Adipocyte (in vitro differentiated cells): ENCODE data around the gene PCAT6.

Source experiments
- DNase-seq: peaks from one replicate; pipeline ENCODE4 v3.0.0-alpha.2; 2015; ENCODE audit warnings: low read depth
- H3K27me3 ChIP-seq: replicated peaks from 2 replicates; pipeline ENCODE4 v1.7.0; 2013; ENCODE audit warnings: mild to moderate bottlenecking, low read length, moderate library complexity; ENCODE audit not compliant: control insufficient read depth, insufficient read depth
- H3K36me3 ChIP-seq: 2 replicates; pipeline ENCODE4 v1.7.0; 2013; ENCODE audit warnings: low read length, mild to moderate bottlenecking, moderate library complexity; ENCODE audit not compliant: control insufficient read depth, insufficient read depth, severe bottlenecking
- H3K4me1 ChIP-seq: 2 replicates; pipeline ENCODE4 v1.7.0; 2013; ENCODE audit warnings: mild to moderate bottlenecking, low read length, moderate library complexity; ENCODE audit not compliant: control insufficient read depth, insufficient read depth
- H3K4me3 ChIP-seq: 2 replicates; pipeline ENCODE4 v1.7.0; 2013; ENCODE audit warnings: mild to moderate bottlenecking, low read length, moderate library complexity
- H3K9ac ChIP-seq: 2 replicates; pipeline ENCODE4 v1.7.0; 2013; ENCODE audit warnings: mild to moderate bottlenecking, low read length, moderate library complexity
- H3K9me3 ChIP-seq: 2 replicates; pipeline ENCODE4 v1.7.0; 2013; ENCODE audit warnings: mild to moderate bottlenecking, low read length, moderate library complexity; ENCODE audit not compliant: control insufficient read depth

PCAT6 gene

DNA sequence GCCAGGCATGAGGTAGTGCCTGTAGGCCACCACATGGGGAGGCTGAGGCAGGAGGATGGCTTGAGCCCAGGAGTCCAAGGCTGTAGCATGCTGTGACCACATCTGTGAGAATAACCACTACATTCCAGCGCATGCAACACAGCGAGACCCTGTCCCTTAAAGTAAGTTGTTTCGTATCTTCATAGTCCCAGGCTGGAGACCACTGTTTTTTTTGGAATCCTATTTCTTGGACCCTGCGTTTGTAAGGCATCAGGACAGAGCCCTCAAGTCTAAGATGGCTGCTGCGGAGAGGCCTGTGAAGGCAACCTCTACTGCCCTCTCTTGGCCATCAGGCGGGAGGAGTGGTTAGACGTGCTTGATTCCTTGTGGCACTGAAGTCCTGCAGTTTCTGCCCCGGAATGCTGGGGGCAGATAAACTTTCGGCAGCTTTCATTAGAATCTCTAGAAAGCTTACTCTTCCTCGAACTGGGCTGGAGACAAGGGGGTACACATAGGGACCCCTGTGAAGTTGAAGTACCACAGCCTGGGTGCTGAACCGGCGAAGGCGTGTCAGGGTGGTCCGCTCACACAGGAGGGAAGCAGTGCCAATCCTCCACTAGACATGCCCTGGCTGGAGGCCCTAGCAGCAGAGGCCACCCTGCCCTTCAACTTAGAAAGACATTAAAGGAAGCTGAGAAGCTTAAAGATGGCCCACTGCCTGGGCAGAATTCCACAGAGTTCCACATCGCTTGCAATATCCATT is 41.6 kb downstream of the PCAT6 start:
- peak; percentile 38 for DNase-seq
- no peaks in the 10 kb centered on the region for H3K36me3 ChIP-seq
- no peaks in the 10 kb centered on the region for H3K9me3 ChIP-seq
- peaks cover 12% of the 10 kb centered on the region for H3K27me3 ChIP-seq
- H3K4me1 ChIP-seq: no peaks in the 10 kb centered on the region
- H3K9ac ChIP-seq: no peak overlapping the region
- no peak overlapping the region for H3K4me3 ChIP-seq

DNA sequence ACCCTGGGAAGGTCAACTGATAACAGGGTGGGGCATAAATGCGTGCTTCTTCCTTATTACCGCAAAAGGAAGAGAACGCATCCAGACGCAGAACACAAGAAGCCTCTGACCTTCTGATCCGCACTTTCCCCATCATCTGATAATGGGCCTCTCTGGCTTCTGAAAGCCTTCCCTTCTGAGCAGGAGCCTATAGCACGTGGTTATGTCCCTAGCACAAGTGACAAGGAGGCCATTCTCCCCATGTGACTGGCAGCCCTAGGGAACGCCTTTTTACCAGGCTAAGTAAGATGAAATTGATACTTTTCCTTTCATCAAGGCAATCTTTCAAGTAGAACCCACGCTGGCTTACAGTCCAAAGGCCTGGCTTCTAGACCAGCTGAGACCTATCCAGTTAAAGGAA is 44.0 kb downstream of the PCAT6 start:
- Histone ChIP-seq H3K27me3 (no peaks in the 10 kb centered on the region), H3K4me1 (peaks cover 13% of the 10 kb centered on the region), H3K36me3 (no peaks in the 10 kb centered on the region), H3K4me3 (no peak overlapping the region), H3K9ac (no peak overlapping the region), H3K9me3 (no peaks in the 10 kb centered on the region)
- DNase-seq: no peak

DNA sequence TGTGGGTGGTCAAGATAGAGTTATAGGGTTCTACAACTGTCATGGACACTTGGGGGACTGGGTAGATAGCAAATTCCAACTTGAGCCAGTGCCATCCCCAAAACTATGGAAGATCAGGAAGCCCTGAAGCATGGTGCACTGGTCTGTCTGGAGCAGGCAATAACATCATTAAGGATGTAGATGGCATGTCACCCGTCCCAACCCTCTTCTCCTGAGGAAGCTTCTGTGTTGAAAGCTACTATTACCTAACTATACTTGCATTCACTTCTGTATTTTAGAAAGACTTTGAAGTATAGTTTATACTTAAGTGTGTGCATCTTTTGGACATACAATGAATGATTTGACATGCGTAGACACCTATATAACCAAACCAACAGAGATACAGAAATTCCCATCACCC is 45.3 kb downstream of the PCAT6 start:
- Histone ChIP-seq H3K4me1 (peaks cover 13% of the 10 kb centered on the region), H3K4me3 (no peak overlapping the region), H3K27me3 (no peaks in the 10 kb centered on the region), H3K36me3 (no peaks in the 10 kb centered on the region), H3K9me3 (no peaks in the 10 kb centered on the region), H3K9ac (no peak overlapping the region)
- no peak for DNase-seq

DNA sequence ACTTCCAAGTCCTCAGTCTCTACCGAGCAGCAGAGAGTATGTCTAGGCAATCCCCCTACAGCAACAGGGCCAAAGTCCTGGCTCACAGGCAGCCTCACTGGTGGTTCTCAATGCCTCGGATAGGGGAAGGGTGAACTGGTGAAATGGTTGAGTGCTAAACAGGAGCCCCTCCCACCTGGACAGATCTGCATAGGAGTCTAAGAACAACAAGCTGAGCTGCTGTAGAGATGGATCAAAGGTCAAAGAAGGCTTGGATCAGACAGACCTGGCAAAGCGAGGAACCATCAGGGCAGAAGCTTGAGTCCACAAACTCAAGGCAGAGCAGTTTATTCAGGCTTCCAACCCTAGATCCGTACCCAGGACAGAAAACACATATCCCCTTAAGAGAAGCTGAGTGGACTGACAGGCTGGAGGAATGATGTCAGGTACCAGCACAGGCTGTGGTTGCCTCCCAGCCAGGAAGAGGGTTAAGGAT is 46.4 kb downstream of the PCAT6 start:
- no peak for DNase-seq
- H3K9ac ChIP-seq: no peak overlapping the region
- no peak overlapping the region for H3K4me3 ChIP-seq
- H3K9me3 ChIP-seq: no peaks in the 10 kb centered on the region
- H3K36me3 ChIP-seq: no peaks in the 10 kb centered on the region
- peaks cover 16% of the 10 kb centered on the region for H3K4me1 ChIP-seq
- H3K27me3 ChIP-seq: no peaks in the 10 kb centered on the region

DNA sequence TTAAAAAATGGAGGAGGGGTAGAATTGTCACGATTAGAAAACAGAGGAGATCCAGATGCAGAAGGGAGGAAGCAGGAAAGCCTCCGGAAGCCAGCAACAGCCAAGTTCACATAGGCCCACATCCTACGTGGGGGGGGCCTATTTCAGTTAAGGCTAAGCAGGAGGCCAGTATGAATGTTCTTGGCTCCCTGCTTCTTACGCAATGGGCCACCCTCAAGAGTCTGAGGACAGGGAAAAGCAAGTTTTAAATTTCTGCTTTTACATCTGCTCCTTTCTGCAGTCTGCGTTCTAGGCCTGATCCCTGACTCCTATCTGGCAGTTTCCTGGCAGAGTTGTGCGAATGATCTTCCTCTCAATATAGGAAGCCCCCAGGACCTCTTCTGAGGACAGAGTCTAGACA is 47.6 kb downstream of the PCAT6 start:
- Histone ChIP-seq H3K4me1 (peaks cover 16% of the 10 kb centered on the region), H3K36me3 (no peaks in the 10 kb centered on the region), H3K9ac (peak overlapping the region; percentile 43), H3K9me3 (no peaks in the 10 kb centered on the region), H3K27me3 (peaks cover 5% of the 10 kb centered on the region), H3K4me3 (no peak overlapping the region)
- peak; percentile 81 for DNase-seq

DNA sequence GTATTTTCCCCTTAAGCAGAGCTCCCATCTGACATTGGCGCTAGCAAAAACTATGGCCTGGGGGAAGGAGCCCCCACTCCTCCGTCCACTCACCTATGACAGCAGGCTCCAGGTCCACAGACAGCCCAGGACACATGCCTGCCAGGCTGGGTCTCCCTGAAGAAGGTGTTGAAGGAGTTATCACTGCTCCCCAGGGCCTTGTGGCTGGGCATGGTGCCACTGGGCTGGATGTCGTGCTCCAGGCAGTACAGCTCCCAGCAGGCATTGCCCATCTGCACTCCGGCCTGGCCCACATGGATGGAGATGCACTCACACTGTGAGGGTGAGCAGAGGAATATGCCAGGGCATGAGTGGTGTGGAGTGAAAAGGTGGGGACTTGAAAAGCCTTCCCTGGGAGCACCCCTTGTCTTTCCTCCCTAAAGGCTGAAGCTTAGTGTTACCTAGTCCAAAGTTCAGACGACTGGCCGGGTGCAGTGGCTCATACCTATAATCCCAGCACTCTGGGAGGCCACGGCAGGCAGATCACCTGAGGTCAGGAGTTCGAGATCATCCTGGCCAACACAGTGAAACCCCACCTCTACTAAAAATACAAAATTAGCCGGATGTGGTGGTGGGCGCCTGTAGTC is 48.1 kb downstream of the PCAT6 start:
- H3K27me3 ChIP-seq: peaks cover 10% of the 10 kb centered on the region
- no peaks in the 10 kb centered on the region for H3K36me3 ChIP-seq
- DNase-seq: no peak
- no peaks in the 10 kb centered on the region for H3K9me3 ChIP-seq
- H3K4me1 ChIP-seq: peaks cover 16% of the 10 kb centered on the region
- H3K4me3 ChIP-seq: no peak overlapping the region
- H3K9ac ChIP-seq: peak overlapping the region; percentile 43

DNA sequence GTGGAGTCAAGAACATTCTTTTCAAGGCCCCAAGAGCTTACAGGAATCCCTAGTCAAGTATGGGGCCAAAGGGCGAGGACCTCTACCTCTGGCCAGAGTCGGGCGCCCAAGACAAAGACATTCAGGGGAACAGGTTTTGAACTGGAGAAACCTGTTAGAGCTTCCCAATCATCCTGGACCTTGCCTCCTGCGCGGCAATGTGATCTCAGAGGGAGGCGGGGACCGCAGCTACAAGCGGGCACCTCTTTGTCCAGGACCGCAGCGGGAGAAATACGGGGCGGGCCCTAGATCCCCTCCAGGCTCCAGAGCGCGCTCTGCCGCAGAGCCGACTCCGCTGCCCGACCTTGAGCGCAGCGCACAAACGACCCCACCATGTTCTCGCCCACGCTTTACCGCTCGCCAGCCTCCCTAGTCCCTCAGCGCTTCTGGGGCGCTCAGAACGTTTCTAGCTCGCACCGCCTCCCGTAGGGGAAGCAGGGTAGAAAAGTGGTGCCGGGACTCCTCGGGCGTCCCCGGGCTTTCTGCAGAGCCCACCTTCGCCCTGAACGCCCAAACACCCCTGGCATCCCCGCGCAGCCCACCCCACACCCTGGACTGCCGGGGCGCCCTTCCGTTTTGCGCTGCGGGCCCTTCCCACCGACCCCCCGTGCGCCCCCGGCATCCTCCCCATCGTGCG is 50.1 kb downstream of the PCAT6 start:
- DNase-seq: peak; percentile 66

More for the DNA sequence above, 50.1 kb downstream of the PCAT6 start:
- Histone ChIP-seq H3K9me3 (no peaks in the 10 kb centered on the region), H3K9ac (no peak overlapping the region), H3K4me3 (peak overlapping the region; percentile 84), H3K27me3 (peaks cover 24% of the 10 kb centered on the region), H3K4me1 (peaks cover 16% of the 10 kb centered on the region), H3K36me3 (no peaks in the 10 kb centered on the region)
